Measurements from ENCODE around the gene CACTIN. TPM values are rescaled to one million over a fixed set of nuclear protein-coding genes. Genes with fewer than 3 reads are reported as not detected.
A peak's percentile ranks its signal among the peaks of the same experiment; 100 is the strongest.

Gene CACTIN
- total RNA-seq, 1 donor from 2014 or later: 26.7 TPM

GRCh38 chr19:3609779-3610719, 16.5 kb downstream of the CACTIN start:
- Mint-ChIP-seq H3K4me1 (ENCODE audit: low read depth, unreplicated experiment) (peaks cover 7% of the 10 kb centered on the region), H3K9me3 (ENCODE audit: unreplicated experiment) (no peaks in the 10 kb centered on the region), H3K27me3 (ENCODE audit: low read depth, unreplicated experiment) (peaks cover 6% of the 10 kb centered on the region), H3K27ac (ENCODE audit: unreplicated experiment) (no peak overlapping the region), H3K4me3 (ENCODE audit: unreplicated experiment) (no peak overlapping the region), H3K36me3 (ENCODE audit: low read depth, unreplicated experiment) (peaks cover 4% of the 10 kb centered on the region)
- Histone ChIP-seq H3K27ac (ENCODE audit: low read depth, low read length) (no peak overlapping the region), H3K4me1 (ENCODE audit: insufficient read depth, low read length) (peaks cover 28% of the 10 kb centered on the region), H3K79me2 (ENCODE audit: insufficient read depth, low read length) (no peaks in the 10 kb centered on the region), H3K4me3 (ENCODE audit: insufficient read depth, low read depth, low read length) (no peak overlapping the region), H3K27me3 (ENCODE audit: insufficient read depth, low read length) (no peaks in the 10 kb centered on the region), H3K36me3 (ENCODE audit: insufficient read depth, low read length) (no peaks in the 10 kb centered on the region), H2AFZ (ENCODE audit: low read depth, low read length) (no peak overlapping the region), H3K9ac (ENCODE audit: low read length) (no peak overlapping the region), H3K4me2 (ENCODE audit: low read length) (no peak overlapping the region), H3K9me3 (ENCODE audit: insufficient read depth, low read depth, low read length) (no peaks in the 10 kb centered on the region), H4K20me1 (ENCODE audit: insufficient read depth, low read length) (peaks cover 14% of the 10 kb centered on the region)
- FAIRE-seq (no peak), DNase-seq (ENCODE audit: low read depth) (no peak)
- TF ChIP-seq EZH2 (IDR thresholded peaks at IDR 0.05; ENCODE audit: insufficient read depth, low read length): no peak

- Histone ChIP-seq H3K4me2 (ENCODE audit: low read length) (peak overlapping the region; percentile 22), H3K9me3 (ENCODE audit: insufficient read depth, low read depth, low read length) (no peaks in the 10 kb centered on the region), H3K79me2 (ENCODE audit: insufficient read depth, low read length) (no peaks in the 10 kb centered on the region), H3K4me1 (ENCODE audit: insufficient read depth, low read length) (peaks cover 28% of the 10 kb centered on the region), H4K20me1 (ENCODE audit: insufficient read depth, low read length) (peaks cover 14% of the 10 kb centered on the region), H3K36me3 (ENCODE audit: insufficient read depth, low read length) (no peaks in the 10 kb centered on the region), H3K4me3 (ENCODE audit: insufficient read depth, low read depth, low read length) (no peak overlapping the region), H3K27me3 (ENCODE audit: insufficient read depth, low read length) (no peaks in the 10 kb centered on the region), H2AFZ (ENCODE audit: low read depth, low read length) (no peak overlapping the region), H3K9ac (ENCODE audit: low read length) (no peak overlapping the region), H3K27ac (ENCODE audit: low read depth, low read length) (no peak overlapping the region)
- peaks cover 6% of the 10 kb centered on the region for H3K27me3 Mint-ChIP-seq (ENCODE audit: low read depth, unreplicated experiment)
- no peak for DNase-seq (ENCODE audit: low read depth)
- H3K27ac Mint-ChIP-seq (ENCODE audit: unreplicated experiment): no peak overlapping the region
- peaks cover 4% of the 10 kb centered on the region for H3K36me3 Mint-ChIP-seq (ENCODE audit: low read depth, unreplicated experiment)
- TF ChIP-seq EZH2 (IDR thresholded peaks at IDR 0.05; ENCODE audit: insufficient read depth, low read length) (no peak), CTCF (IDR thresholded peaks at IDR 0.05; ENCODE audit: insufficient read depth, low read depth, low read length) (no peak)
- no peaks in the 10 kb centered on the region for H3K9me3 Mint-ChIP-seq (ENCODE audit: unreplicated experiment)
- no peak for FAIRE-seq
- H3K4me1 Mint-ChIP-seq (ENCODE audit: low read depth, unreplicated experiment): peaks cover 7% of the 10 kb centered on the region
- H3K4me3 Mint-ChIP-seq (ENCODE audit: unreplicated experiment): no peak overlapping the region
These were observed 17.8 kb downstream of the CACTIN start for GRCh38 chr19:3608750-3609322.

GRCh38 chr19:3608079-3608641, 18.4 kb downstream of the CACTIN start:
- H3K36me3 Mint-ChIP-seq (ENCODE audit: low read depth, unreplicated experiment): peaks cover 4% of the 10 kb centered on the region
- Histone ChIP-seq H3K79me2 (ENCODE audit: insufficient read depth, low read length) (no peaks in the 10 kb centered on the region), H3K9ac (ENCODE audit: low read length) (peak overlapping the region; percentile 58), H3K4me1 (ENCODE audit: insufficient read depth, low read length) (peaks cover 28% of the 10 kb centered on the region), H3K4me3 (ENCODE audit: insufficient read depth, low read depth, low read length) (peak overlapping the region; percentile 64), H3K27ac (ENCODE audit: low read depth, low read length) (no peak overlapping the region), H2AFZ (ENCODE audit: low read depth, low read length) (no peak overlapping the region), H3K4me2 (ENCODE audit: low read length) (peak overlapping the region; percentile 84), H3K27me3 (ENCODE audit: insufficient read depth, low read length) (no peaks in the 10 kb centered on the region), H3K9me3 (ENCODE audit: insufficient read depth, low read depth, low read length) (no peaks in the 10 kb centered on the region), H4K20me1 (ENCODE audit: insufficient read depth, low read length) (peaks cover 14% of the 10 kb centered on the region), H3K36me3 (ENCODE audit: insufficient read depth, low read length) (no peaks in the 10 kb centered on the region)
- H3K4me3 Mint-ChIP-seq (ENCODE audit: unreplicated experiment): no peak overlapping the region
- H3K27me3 Mint-ChIP-seq (ENCODE audit: low read depth, unreplicated experiment): peaks cover 6% of the 10 kb centered on the region
- H3K9me3 Mint-ChIP-seq (ENCODE audit: unreplicated experiment): no peaks in the 10 kb centered on the region
- no peak for TF ChIP-seq CTCF (IDR thresholded peaks at IDR 0.05; ENCODE audit: insufficient read depth, low read depth, low read length)
- TF ChIP-seq EZH2 (IDR thresholded peaks at IDR 0.05; ENCODE audit: insufficient read depth, low read length): no peak
- FAIRE-seq (no peak), DNase-seq (ENCODE audit: low read depth) (no peak)
- no peak overlapping the region for H3K27ac Mint-ChIP-seq (ENCODE audit: unreplicated experiment)
- H3K4me1 Mint-ChIP-seq (ENCODE audit: low read depth, unreplicated experiment): peaks cover 7% of the 10 kb centered on the region

All from astrocyte (in vitro differentiated cells and primary cell).